Measurements from ENCODE around the gene EID1.

Gene EID1

GRCh38 chr15:48890375-48890972, 12.5 kb downstream of the EID1 start:
- DNase-seq (ENCODE audit: low spot score): no peak
- no peak for TF ChIP-seq CTCF (IDR thresholded peaks at IDR 0.05; ENCODE audit: extremely low read depth, insufficient read depth, missing control alignments)
- in situ Hi-C loops (cut with MboI; ENCODE audit: low pct_unique_long_range_greater_than_20kb, low sequenced_read_pairs, unreplicated experiment): no loop called here

GRCh38 chr15:48891232-48891765, 13.4 kb downstream of the EID1 start:
- in situ Hi-C loops (cut with MboI; ENCODE audit: low pct_unique_long_range_greater_than_20kb, low sequenced_read_pairs, unreplicated experiment): no loop called here
- no peak for DNase-seq (ENCODE audit: low spot score)

GRCh38 chr15:48893311-48893710, 15.4 kb downstream of the EID1 start:
- no peak for TF ChIP-seq CTCF (IDR thresholded peaks at IDR 0.05; ENCODE audit: extremely low read depth, insufficient read depth, missing control alignments)
- in situ Hi-C loops (cut with MboI; ENCODE audit: low pct_unique_long_range_greater_than_20kb, low sequenced_read_pairs, unreplicated experiment): no loop called here
- no peak for DNase-seq (ENCODE audit: low spot score)

More at GRCh38 chr15:48891232-48891765, 13.4 kb downstream of the EID1 start:
- no peak for TF ChIP-seq CTCF (IDR thresholded peaks at IDR 0.05; ENCODE audit: extremely low read depth, insufficient read depth, missing control alignments)

GRCh38 chr15:48896869-48897814, 19.2 kb downstream of the EID1 start:
- in situ Hi-C loops (cut with MboI; ENCODE audit: low pct_unique_long_range_greater_than_20kb, low sequenced_read_pairs, unreplicated experiment): no loop called here
- DNase-seq (ENCODE audit: low spot score): peak; percentile 18
- no peak for TF ChIP-seq CTCF (IDR thresholded peaks at IDR 0.05; ENCODE audit: extremely low read depth, insufficient read depth, missing control alignments)

DNA sequence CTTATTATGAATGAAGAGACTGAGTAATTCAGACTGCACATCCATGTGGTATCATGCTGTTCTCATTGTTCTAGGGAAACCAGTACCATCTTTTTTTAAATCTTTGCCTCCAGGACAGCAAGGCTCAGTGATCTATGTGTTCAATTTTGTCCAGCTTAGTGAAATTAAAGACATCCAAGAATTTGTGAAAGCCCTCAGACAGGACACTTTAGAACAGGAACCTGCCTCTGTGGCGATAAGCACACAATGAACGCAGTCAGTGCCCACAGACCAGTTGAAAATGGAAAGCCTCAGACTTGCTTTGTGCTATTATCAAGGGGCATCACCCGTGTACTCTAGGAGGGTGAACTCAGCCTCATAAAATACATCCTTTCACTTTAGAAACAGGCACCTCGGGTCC, 20.1 kb downstream of the EID1 start:
- in situ Hi-C loops (cut with MboI; ENCODE audit: low pct_unique_long_range_greater_than_20kb, low sequenced_read_pairs, unreplicated experiment): no loop called here
- DNase-seq (ENCODE audit: low spot score): no peak

More for the DNA sequence above, 20.1 kb downstream of the EID1 start:
- TF ChIP-seq CTCF (IDR thresholded peaks at IDR 0.05; ENCODE audit: extremely low read depth, insufficient read depth, missing control alignments): no peak
